K562 (cell line): ENCODE results near the gene DNAL4. TPM values are rescaled to one million over a fixed set of nuclear protein-coding genes. Genes with fewer than 3 reads are reported as not detected.

ENCODE experiments used
- ATAC-seq: fragments of 200-7000 bp; cut with Tn5 transposase; 3 replicates; pipeline ENCODE4 v1.9.1; 2020; ENCODE audit warnings: moderate library complexity
- BruUV-seq: library from RNA; stranded (reverse); fragments of 400-500 nt; replicated peaks from 2 replicates; lab custom pipeline; 2021; lab: Mats Ljungman, UMichigan
- CTCF ChIA-PET: fragments of 300-600 bp; formaldehyde crosslinking; extraction: SDS; loops from one replicate; lab custom pipeline; 2021; ENCODE audit warnings: low intra/inter-chr PET ratio; lab: Yijun Ruan, JAX
- POLR2A ChIA-PET: fragments of 300-600, 350-650 bp; sonication (Branson Sonifier 250); formaldehyde crosslinking; extraction: SDS; loops from one replicate; lab custom pipeline; 2021; ENCODE audit warnings: antibody characterized with exemption, inconsistent platforms; lab: Yijun Ruan, JAX
- DNase-seq, 4 experiments: peaks; one replicate each; pipeline versions ENCODE4 v3.0.0 to v3.0.0-alpha.2; 2011 to 2018; ENCODE audit warnings: low spot score in 3 of 4, mixed read lengths in 3 of 4; ENCODE audit errors: extremely low read depth in 1 of 4
- FAIRE-seq: peaks from 2 replicates; lab custom pipeline; 2011; peaks lifted over from hg19 to GRCh38; lab: Jason Lieb, UNC
- H2AFZ ChIP-seq: 2 replicates; pipeline ENCODE4 v1.6.0; 2011; ENCODE audit warnings: low read depth, low read length, control low read depth, inconsistent platforms
- H3K27ac ChIP-seq: fragments of 200-600 bp; 3 replicates; pipeline ENCODE4 v1.8.0; 2011; ENCODE audit warnings: low read depth, mild to moderate bottlenecking, control low read depth, inconsistent platforms, low read length, moderate library complexity, mixed read lengths; ENCODE audit errors: extremely low read depth
- H3K27me3 ChIP-seq, 2 experiments: fragments of 300-600 bp in 1 of 2; 2 replicates in 1 of 2; 3 replicates in 1 of 2; pipeline versions ENCODE4 v1.6.0 to v1.8.0; 2011; ENCODE audit warnings: inconsistent platforms in 2 of 2, low read length in 2 of 2, mild to moderate bottlenecking in 1 of 2, mixed read lengths in 1 of 2, moderate library complexity in 1 of 2; ENCODE audit not compliant: control insufficient read depth in 2 of 2, insufficient read depth in 2 of 2
- H3K36me3 ChIP-seq: fragments of 300-600 bp; 3 replicates; pipeline ENCODE4 v1.8.0; 2011; ENCODE audit warnings: mild to moderate bottlenecking, low read length, inconsistent platforms; ENCODE audit not compliant: control insufficient read depth, insufficient read depth
- H3K4me1 ChIP-seq, 2 experiments: fragments of 200-600 bp in 1 of 2; replicated peaks in 1 of 2; 2 replicates in 1 of 2; 3 replicates in 1 of 2; pipeline versions ENCODE4 v1.5.1 to v1.8.0; 2011; ENCODE audit warnings: inconsistent platforms in 2 of 2, low read length in 2 of 2, mild to moderate bottlenecking in 1 of 2, mixed read lengths in 1 of 2, moderate library complexity in 1 of 2; ENCODE audit not compliant: control insufficient read depth in 2 of 2, insufficient read depth in 2 of 2
- H3K4me2 ChIP-seq: 2 replicates; pipeline ENCODE4 v1.6.1; 2011; ENCODE audit warnings: low read length, control low read depth, inconsistent platforms, mixed read lengths; ENCODE audit not compliant: insufficient read depth
- H3K4me3 ChIP-seq: fragments of 200-600 bp; sonication (generic), shearing (Covaris generic); 2 replicates; pipeline ENCODE4 v1.5.1; 2016; ENCODE audit warnings: control low read depth, inconsistent platforms
- H3K79me2 ChIP-seq: fragments of 200-600 bp; 3 replicates; pipeline ENCODE4 v1.8.0; 2011; ENCODE audit warnings: low read length, inconsistent platforms; ENCODE audit not compliant: control insufficient read depth, insufficient read depth
- H3K9ac ChIP-seq, 2 experiments: 2 replicates each; pipeline versions ENCODE4 v1.6.0 to v1.6.1; 2011; ENCODE audit warnings: low read depth in 2 of 2, low read length in 2 of 2, control low read depth in 1 of 2, inconsistent platforms in 1 of 2, mild to moderate bottlenecking in 1 of 2, mixed read lengths in 1 of 2; ENCODE audit not compliant: insufficient read depth in 1 of 2
- H3K9me1 ChIP-seq: one replicate; pipeline ENCODE4 v1.6.0; 2011; ENCODE audit warnings: inconsistent platforms, mild to moderate bottlenecking, low read length, moderate library complexity; ENCODE audit not compliant: control insufficient read depth, insufficient read depth
- H3K9me3 ChIP-seq: replicated peaks from 2 replicates; pipeline ENCODE4 v1.5.1; 2011; ENCODE audit warnings: low read depth, low read length, inconsistent platforms; ENCODE audit not compliant: control insufficient read depth, insufficient read depth
- H4K20me1 ChIP-seq: replicated peaks from 2 replicates; pipeline ENCODE4 v1.6.1; 2011; ENCODE audit warnings: low read length, inconsistent platforms, mixed read lengths; ENCODE audit not compliant: control insufficient read depth, insufficient read depth
- BMI1 ChIP-seq: fragments of 150-350 bp; IDR thresholded peaks from 2 replicates; pipeline ENCODE4 v1.6.1; 2014; ENCODE audit warnings: low read length
- CEBPB ChIP-seq: fragments of 450-650 bp; IDR thresholded peaks from 2 replicates; pipeline ENCODE4 v1.6.1; 2016; ENCODE audit warnings: missing genetic modification characterization, missing compliant biosample characterization
- CUX1 ChIP-seq: fragments of 200-800 bp; sonication (Bioruptor generic); IDR thresholded peaks from 2 replicates; pipeline ENCODE4 v1.6.1; 2016; ENCODE audit warnings: missing genetic modification characterization, missing compliant biosample characterization
- DDX20 ChIP-seq: fragments of 450-650 bp; IDR thresholded peaks from 2 replicates; pipeline ENCODE4 v1.6.1; 2016; ENCODE audit warnings: missing genetic modification characterization, low read depth, mild to moderate bottlenecking, missing compliant biosample characterization, moderate library complexity
- E2F4 ChIP-seq: sonication (generic); formaldehyde crosslinking; IDR thresholded peaks from 2 replicates; pipeline ENCODE4 v1.8.0; 2022; ENCODE audit warnings: mild to moderate bottlenecking, low read depth, missing genetic modification reagents
- ESRRA ChIP-seq: fragments of 450-650 bp; IDR thresholded peaks from 2 replicates; pipeline ENCODE4 v1.6.1; 2014; ENCODE audit warnings: low read depth, mild to moderate bottlenecking, moderate library complexity, borderline replicate concordance
- FOXA3 ChIP-seq, 2 experiments: fragments of 450-650 bp in 1 of 2; sonication (generic) in 1 of 2; formaldehyde crosslinking; IDR thresholded peaks in 1 of 2; conservative IDR thresholded peaks in 1 of 2; 2 replicates each; pipeline versions ENCODE4 v1.4.0 to v1.8.0; 2020 to 2022; ENCODE audit warnings: mild to moderate bottlenecking in 2 of 2, missing genetic modification reagents in 1 of 2
- GTF2E2 ChIP-seq: fragments of 200-800 bp; sonication (Bioruptor generic); IDR thresholded peaks from 2 replicates; pipeline ENCODE4 v1.6.1; 2016; ENCODE audit warnings: missing genetic modification characterization, missing compliant biosample characterization
- KAT8 ChIP-seq: fragments of 450-650 bp; IDR thresholded peaks from 2 replicates; pipeline ENCODE4 v1.6.1; 2016; ENCODE audit warnings: low read depth, mild to moderate bottlenecking
- MCM2 ChIP-seq: fragments of 450-650 bp; IDR thresholded peaks from 2 replicates; pipeline ENCODE4 v1.6.1; 2017; ENCODE audit warnings: low read depth, mild to moderate bottlenecking
- ZFP91 ChIP-seq: sonication (generic); formaldehyde crosslinking; IDR thresholded peaks from 2 replicates; pipeline ENCODE4 v1.8.0; 2022; ENCODE audit warnings: mild to moderate bottlenecking, missing genetic modification reagents
- ZNF224 ChIP-seq: sonication (generic); formaldehyde crosslinking; IDR thresholded peaks from 2 replicates; pipeline ENCODE4 v1.8.0; 2022; ENCODE audit warnings: mild to moderate bottlenecking, missing genetic modification reagents
- ZNF263 ChIP-seq: sonication (generic); formaldehyde crosslinking; IDR thresholded peaks from 2 replicates; pipeline ENCODE4 v1.8.0; 2022; ENCODE audit warnings: mild to moderate bottlenecking, missing genetic modification reagents, borderline replicate concordance
- ZNF507 ChIP-seq: conservative IDR thresholded peaks from 2 replicates; pipeline ENCODE4 v1.6.1; 2017; ENCODE audit warnings: missing genetic modification characterization, missing compliant biosample characterization
- WGBS: fragments of 100-300 bp; shearing (Covaris generic); methylation state at CpG from one replicate; pipeline ENCODE4 v1.1.6; 2016; ENCODE audit warnings: low coverage, mixed read lengths; ENCODE audit not compliant: insufficient coverage; ENCODE audit errors: missing lambda C conversion rate; 5-methylcytosine and 5-hydroxymethylcytosine counted together
- in situ Hi-C: fragments of 300-500 bp; cut with MboI; formaldehyde crosslinking; loops from 4 replicates; pipeline ENCODE4 v1.15.0; 2018; ENCODE audit warnings: inconsistent platforms, mixed read lengths
- intact Hi-C: fragments of 100-400 bp; cut with micrococcal nuclease; formaldehyde crosslinking; loops from 2 replicates; pipeline ENCODE4 v1.14.2; 2022
- polyA plus RNA-seq, 8 experiments: library from polyadenylated mRNA; depleted of rRNA in 4 of 8; stranded (reverse) in 5 of 8; unstranded in 3 of 8; fragments of >200 nt; fragmentation: Nextera tagmentation in 2 of 8; fragmentation: Illumina TruSeq in 1 of 8; extraction: Ambion mirVana in 2 of 8; extraction: Trizol in 1 of 8; gene quantifications; 2 replicates each; pipeline versions ENCODE4 v1.2.1 to v1.2.3, GENCODE V29; 2011 to 2014; ENCODE audit warnings: inconsistent platforms in 1 of 8, missing spikeins in 1 of 8
- total RNA-seq, 7 experiments: library from RNA; depleted of rRNA in 6 of 7; stranded (reverse); fragments of >200 nt in 6 of 7; fragmentation: Illumina TruSeq in 2 of 7; extraction: Trizol in 2 of 7; gene quantifications; 2 replicates each; pipeline versions ENCODE4 v1.2.1 to v1.2.3, GENCODE V29; 2011 to 2021; ENCODE audit warnings: low replicate concordance in 1 of 7
- TF ChIP-seq, protein P1 (sequence below): sonication (generic); formaldehyde crosslinking; IDR thresholded peaks from 2 replicates; pipeline ENCODE4 v1.5.0; 2020; ENCODE audit warnings: missing genetic modification reagents

DNAL4 gene
- total and polyA plus RNA-seq, 9 of the 15 experiments (the other 6 are each of a cell fraction or from before 2014, with no cell fraction given), result 0.20 to 9.4 (median 5.2) TPM

- H2AFZ ChIP-seq, result no peak overlapping the region
- H3K4me1 ChIP-seq, result peaks cover 0 to 5% of the 10 kb centered on the region in 2 experiments; a peak in 2 of 5 replicates
- intact Hi-C loops, result no loop called here
- 0 out of 2 replicates have a peak, but pooled peaks cover 3% of the 10 kb centered on the region for H4K20me1 ChIP-seq
- FAIRE-seq, result no peak
- no peaks in the 10 kb centered on the region for H3K27me3 ChIP-seq
- POLR2A ChIA-PET, result interaction anchor here (2.4 kb wide), 1 partner anchor 8 kb away, joined by 10 read pairs; no protein-coding TSS in a partner anchor
- TF ChIP-seq ZFP91 (CRISPR knock-in tag) (no peak), DDX20 (tag) (no peak), ZNF224 (CRISPR knock-in tag) (no peak), BMI1 (no peak), FOXA3 (CRISPR knock-in tag; conservative IDR thresholded peaks at IDR 0.05 in 1 of 2, IDR thresholded peaks at IDR 0.05 in 1 of 2) (no peak), KAT8 (no peak), E2F4 (CRISPR knock-in tag) (no peak), ZNF507 (no peak), ESRRA (no peak), MCM2 (no peak), CEBPB (tag) (no peak), ZNF263 (CRISPR knock-in tag) (no peak), CUX1 (CRISPR knock-in tag) (no peak), GTF2E2 (tag) (no peak)
- TF ChIP-seq, protein P1, sequence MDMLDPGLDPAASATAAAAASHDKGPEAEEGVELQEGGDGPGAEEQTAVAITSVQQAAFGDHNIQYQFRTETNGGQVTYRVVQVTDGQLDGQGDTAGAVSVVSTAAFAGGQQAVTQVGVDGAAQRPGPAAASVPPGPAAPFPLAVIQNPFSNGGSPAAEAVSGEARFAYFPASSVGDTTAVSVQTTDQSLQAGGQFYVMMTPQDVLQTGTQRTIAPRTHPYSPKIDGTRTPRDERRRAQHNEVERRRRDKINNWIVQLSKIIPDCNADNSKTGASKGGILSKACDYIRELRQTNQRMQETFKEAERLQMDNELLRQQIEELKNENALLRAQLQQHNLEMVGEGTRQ (CRISPR knock-in tag), result no peak
- TF ChIP-seq, all 486 proteins: peak for 0
- H3K9ac ChIP-seq, result no peak overlapping the region
- H3K9me3 ChIP-seq, result no peaks in the 10 kb centered on the region
- no peak for ATAC-seq
- H3K36me3 ChIP-seq, result no peaks in the 10 kb centered on the region
- in situ Hi-C loops, result no loop called here
- CTCF ChIA-PET, result no interaction called here
- no peak overlapping the region for H3K27ac ChIP-seq
- no peaks in the 10 kb centered on the region for H3K9me1 ChIP-seq
- H3K4me2 ChIP-seq, result no peak overlapping the region
- H3K79me2 ChIP-seq, result no peaks in the 10 kb centered on the region
- no peak overlapping the region for H3K4me3 ChIP-seq
- BruUV-seq, result no TSS peak
- no peak for DNase-seq
- WGBS, result 55% methylated on average over 3 of the region's 4 CpGs
These were observed 35.5 kb upstream of the DNAL4 start for GRCh38 chr22:38829485-38829884.
